HUDEP-2 (cell line): ENCODE measurements around the gene IFITM2.
A peak's percentile ranks its signal among the peaks of the same experiment; 100 is the strongest.
"Not testable (repeated sequence)": the region's sequence is repeated elsewhere in the genome, so short reads cannot be mapped to it uniquely, and the experiment has no call there.

Experiments
- DNase-seq, 76 experiments: peaks; one replicate each; lab custom pipeline; 2025; ENCODE audit not compliant: unreplicated experiment in 76 of 76; lab: John Stamatoyannopoulos, UW

The IFITM2 gene

DNA sequence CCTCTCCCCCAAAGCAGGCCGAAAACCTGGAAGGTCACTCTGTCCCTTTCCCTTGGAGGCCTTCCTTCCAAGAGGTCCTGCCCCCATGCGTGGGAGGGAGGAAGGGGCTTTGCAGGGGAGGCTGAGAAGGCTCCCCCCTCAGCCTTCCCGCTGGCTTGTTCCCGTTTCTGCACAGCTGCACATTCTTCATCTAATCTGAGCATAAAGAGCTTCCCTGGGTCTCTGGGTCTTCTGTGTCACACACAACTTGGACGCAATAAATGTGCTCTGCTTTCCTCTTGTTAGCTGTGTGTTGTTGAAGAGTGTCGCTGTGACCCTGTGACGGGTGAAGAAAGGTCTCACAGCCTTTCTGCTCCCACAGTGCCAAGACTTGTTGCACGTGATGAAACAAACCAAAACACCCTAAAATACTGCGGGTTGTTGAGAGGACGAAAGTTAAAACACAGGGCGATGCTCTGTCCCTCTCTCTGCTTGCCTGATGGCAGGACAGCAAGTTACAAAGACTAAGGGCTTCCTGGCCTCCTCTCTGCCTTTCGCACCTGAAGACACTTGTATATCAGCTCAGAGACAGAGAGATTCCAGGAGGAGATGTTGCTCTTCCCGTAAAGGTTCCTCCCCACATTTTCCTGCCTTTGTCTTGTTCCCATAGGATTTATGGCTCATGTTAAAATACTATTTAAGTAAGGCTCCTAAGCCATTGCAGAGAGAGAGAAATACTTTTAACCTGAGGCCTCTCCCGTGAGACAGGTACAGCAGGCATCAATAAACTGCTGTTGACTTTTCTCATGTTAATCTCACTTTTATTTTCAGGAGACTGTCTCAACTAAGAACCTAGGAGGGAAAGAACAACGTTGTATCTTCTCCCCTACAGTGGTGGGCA, 28.4 kb downstream of the IFITM2 start:
- DNase-seq: no peak

DNA sequence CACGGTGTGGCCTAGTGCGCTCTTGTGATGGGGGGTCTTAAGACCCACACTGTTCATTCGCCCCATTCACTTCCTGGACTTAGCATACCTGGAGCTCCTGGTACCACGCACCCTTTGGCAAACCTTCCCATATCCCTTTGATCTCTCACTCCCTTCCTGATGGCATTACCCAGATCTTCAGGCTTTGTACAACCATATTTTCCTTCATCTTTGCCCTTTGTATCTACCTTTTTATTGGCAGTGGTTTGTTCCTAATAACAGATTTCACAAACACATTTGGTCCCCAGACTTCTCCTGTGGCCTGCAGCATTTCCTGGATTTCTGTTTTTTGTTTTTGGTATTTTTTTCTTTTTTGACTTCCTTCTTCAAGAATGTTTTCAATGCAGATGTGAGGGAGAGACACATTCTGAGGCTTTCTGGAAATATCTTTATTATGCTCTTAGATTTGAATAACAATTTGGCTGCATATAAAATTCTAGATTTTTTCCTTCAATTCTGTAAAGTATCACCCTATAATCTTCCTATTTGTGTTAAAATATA, 29.1 kb downstream of the IFITM2 start:
- DNase-seq: no peak

DNA sequence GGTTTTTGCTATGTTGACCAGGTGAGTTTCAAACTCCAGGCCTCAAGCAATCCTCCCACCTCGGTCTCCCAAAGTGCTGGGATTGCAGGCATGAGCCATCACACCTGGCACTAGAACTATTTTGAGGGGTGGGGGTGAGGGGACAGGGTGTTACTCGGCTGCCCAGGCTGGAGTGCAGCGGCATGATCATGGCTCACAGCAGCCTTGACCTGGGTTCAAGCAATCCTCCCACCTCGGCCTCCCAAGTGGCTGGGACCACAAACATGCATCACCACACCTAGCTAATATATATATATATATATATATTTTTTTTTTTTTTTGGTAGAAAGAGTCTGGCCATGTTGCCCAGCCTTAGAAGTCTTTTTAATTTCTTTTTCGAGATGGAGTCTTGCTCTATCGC, 30.1 kb downstream of the IFITM2 start:
- no peak for DNase-seq

DNA sequence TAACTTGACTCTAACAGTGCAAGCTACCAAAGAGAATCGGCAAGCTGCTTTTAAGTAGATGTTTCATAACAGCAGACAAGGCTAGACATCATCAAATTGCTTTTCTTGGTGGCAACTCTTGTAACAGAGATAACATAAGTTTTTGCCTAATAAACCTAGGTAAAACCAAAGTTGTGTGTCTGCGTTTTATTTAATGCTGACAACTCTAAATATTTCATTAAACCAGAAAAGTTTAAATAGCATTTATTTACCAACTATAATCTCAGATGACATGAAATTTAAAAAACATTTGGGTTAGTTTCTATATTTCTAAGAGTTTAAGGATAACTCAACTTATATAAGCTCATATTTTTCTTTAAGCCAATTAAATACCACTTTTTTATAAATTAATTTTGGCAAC, 32.3 kb downstream of the IFITM2 start:
- no peak for DNase-seq

DNA sequence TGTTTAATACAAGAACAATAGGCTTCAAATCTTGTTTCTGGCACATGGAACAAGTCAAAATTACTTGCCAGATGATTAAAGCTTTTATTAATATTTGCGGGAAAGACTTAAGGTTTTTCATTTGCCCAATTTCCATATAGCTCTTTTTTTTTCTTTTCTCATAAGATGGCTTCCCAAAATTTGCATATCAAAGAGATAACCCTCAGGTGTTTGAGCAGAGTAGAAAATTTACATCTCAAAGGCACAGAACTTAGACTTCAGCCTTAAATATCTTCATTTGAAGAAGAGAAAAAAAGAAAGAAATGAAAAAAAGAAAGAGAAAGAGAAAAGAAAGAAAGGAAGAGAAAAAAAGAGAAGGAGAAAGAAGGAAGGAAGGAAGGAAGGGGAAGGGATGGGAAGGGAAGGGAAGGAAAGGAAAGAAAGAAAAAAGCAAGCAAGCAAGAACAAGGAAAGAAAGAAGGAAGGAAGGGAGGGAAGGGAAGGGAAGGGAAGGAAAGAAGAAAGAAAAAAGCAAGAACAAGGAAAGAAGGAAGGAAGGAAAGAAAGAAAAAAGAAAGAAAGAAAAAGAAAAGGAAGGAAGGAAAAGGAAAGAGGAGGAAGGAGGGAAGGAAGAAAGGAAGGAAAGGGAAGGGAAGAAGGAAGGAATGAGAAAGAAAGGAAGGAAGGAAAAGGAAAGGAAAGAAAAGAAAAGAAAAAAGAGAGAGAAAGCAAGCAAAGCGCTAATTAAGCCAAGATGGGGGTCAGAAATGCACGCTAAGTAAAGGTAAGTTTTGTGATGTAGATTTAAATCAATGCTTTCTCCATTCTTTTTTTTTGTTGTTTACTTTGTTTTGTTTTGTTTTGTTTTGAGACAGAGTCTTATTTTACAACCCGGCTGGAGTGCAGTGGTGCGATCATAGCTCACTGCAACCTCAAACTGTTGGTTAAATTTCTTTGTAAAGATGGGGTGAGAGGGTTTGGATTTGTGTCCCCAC, 33.2 kb downstream of the IFITM2 start:
- DNase-seq: no peak

DNA sequence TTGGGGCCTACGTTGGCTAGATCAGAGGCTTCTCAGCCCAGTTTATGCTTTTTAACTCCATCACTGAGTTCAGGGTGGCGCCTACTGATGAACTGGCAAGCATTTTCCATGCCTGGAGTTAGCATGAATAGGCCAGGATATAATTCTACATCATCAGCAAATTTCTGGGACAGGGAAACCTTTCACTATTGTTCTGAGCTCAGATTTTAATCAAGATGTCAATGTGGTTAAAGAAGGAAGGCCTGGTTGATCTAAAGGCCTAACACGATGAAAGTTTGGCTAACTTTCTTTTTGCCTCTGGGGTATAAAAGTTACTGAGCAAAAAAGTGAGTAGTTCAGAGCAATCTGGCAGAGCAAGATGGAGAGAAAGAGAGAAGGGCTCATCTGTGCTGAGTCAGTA, 34.7 kb downstream of the IFITM2 start:
- no peak for DNase-seq

DNA sequence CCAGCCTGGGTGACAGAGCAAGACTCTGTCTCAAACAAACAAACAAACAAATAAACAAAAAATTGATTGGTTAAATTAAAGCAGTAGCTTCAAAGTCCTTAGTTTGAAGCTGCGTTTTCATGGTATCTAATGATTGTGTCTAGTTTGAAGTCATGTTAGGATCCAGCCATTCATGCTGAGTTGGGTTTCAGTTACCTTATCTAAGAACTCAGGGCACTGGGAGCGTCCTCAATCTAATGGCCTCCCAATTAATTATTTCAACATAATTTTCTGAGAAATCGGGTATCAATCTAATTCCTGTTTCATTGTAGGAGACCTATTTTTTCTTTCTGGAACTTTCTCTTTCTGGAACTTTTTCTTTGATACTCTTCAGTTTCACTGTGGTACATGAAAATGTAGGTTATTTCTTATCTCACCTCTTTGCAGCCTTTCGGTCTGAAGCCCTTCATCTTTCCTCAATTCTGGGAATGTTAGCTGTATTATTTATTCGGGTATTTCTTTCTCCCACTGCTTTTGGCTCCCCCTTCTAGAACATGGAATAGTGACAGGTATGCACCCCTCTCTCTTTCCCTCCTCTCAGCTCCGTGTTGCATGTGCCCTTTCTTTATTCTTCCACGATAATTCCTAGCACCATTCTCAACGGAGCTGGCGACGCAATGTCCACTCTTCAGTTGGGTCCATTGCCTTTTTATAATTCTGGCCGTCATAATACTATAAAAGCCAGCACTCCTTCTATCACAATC, 37.4 kb downstream of the IFITM2 start:
- no peak for DNase-seq

DNA sequence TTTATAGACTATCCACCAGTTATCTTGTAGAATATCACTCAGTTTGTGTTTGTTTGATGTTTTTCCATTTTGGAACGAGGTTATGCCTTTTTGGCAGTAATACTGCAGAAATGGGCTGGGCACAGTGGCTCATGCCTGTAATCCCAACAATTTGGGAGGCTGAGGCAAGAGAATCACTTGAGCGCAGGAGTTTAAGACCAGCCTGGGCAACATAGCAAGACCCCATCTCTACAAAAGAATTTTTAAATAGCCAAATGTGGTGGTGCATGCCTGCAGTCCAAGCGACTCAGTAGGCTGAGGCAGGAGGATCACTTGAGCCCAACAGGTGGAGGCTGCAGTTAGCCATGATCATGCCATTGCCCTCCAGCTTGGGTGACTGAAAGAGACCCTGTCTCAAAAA, 38.9 kb downstream of the IFITM2 start:
- no peak for DNase-seq

DNA sequence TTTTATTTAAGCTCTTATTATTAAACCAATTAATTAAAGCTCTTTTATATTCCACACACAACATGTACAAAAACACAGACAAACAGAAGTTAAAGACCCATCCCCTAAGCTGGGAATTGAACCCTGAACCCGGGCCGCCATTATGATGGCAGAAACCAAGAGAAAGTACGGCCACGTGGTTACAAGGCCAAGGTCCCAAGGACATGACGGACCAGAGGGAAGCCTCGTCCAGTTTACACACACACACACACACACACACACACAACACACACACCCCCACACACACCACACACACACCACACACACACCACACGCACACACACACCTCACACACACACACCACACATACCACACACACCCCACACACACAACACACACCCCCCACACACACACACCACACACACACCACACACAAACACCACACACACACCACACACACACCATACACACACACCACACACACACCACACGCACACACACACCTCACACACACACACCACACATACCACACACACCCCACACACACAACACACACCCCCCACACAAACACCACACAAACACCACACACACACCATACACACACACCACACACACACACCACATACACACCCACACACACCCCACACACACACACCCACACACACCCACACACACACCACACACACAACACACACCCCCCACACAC, 41.8 kb downstream of the IFITM2 start:
- DNase-seq: not testable (repeated sequence)

DNA sequence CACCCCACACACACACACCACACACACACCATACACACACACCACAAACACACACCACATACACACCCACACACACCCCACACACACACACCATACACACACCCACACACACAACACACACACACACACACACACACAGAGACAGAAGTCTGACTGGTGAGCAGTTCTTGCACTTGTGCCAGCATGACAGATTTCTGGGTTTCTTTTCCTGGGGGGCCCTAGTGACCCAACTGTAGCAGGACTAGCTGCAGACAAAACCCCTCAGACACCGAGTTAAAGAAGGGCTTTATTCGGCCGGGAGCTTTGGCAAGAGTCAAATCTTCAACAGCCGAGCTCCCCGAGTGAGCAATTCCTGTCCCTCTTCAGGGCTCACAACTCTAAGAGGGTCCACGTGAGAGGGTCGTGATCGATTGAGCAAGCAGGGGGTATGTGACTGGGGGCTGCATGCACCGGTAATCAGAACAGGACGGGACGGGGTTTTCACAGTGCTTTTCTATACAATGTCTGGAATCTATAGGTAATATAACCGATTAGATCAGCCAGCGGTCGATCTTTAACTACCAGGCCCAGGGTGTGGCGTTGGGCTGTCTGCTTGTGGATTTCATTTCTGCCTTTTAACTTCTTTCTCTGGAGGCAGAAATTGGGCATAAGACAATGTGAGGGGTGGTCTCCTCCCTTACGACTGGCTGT, 42.6 kb downstream of the IFITM2 start:
- DNase-seq: peak in 16 of 76 experiments; percentile 39 to 76 (median 52)

DNA sequence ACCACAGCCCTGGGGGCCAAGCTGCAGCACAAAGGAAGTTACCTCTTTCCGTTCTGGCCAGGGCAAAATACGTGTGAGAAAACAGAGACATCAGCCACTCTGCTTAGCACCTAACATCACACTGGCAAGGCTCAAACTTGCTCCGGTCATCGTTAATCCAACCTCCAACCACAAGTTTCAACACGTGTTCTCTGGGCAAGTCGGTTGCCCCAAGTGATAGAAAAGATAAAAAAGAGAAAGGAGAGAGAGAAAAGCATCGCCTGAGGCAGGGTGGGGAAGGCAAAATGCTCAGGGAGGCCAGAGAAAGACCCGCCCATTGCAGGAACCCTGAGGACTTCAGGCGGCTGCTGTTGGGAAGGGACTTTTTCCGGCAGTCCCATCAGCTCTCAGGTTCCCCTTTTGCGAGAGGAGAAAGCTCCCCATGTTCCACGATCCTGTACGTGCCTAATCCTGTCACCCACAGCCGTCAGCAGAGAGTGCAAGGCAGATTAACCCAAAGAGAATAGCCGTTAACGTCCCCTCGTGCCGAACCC, 43.2 kb downstream of the IFITM2 start:
- peak in 72 of 76 experiments; percentile 32 to 92 (median 68) for DNase-seq

DNA sequence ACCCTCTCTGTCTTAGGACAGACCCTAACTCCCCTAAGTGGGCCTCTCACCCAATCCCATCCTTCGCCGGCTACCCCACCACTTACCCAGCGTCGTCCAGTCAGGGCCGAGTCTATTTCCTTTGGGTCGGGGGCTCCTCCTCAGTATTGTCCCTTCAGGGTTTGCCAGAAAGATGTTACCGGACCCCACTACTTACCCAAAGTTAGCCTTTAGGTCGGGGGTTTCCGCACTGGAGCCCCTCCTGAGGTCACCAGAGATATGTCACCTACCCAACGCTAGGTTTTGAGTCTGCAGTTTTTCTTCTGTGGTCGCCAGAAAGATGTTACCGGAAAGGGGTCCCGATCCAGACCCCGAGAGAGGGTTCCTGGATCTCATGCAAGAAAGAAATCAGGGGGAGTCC, 43.8 kb downstream of the IFITM2 start:
- no peak for DNase-seq

DNA sequence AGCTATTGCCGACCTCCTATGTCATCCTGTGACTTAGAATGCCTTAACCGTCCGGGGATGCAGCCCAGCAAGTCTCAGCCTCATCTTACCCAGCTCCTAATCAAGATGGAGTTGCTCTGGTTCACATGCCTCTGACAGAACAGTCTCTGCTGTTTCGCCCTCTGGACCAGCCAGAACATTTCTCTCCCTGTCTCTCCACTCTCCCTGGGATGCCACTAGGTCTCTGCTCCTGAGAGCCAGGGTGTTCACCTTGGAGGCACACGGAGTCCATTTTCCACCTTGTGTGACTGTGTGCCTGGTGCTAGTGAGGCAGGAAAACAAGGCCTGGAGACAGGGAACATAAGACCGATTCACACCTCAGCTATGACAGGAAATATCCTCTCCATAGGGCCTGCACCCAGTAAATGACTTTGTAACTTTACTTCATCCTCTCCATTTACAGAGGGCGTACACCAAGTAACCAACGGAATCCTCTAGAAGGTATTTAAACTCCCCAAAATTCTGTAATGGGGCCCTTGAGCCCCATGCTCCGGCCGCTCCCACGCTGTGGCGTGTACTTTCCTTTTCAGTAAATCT, 44.9 kb downstream of the IFITM2 start:
- no peak for DNase-seq

DNA sequence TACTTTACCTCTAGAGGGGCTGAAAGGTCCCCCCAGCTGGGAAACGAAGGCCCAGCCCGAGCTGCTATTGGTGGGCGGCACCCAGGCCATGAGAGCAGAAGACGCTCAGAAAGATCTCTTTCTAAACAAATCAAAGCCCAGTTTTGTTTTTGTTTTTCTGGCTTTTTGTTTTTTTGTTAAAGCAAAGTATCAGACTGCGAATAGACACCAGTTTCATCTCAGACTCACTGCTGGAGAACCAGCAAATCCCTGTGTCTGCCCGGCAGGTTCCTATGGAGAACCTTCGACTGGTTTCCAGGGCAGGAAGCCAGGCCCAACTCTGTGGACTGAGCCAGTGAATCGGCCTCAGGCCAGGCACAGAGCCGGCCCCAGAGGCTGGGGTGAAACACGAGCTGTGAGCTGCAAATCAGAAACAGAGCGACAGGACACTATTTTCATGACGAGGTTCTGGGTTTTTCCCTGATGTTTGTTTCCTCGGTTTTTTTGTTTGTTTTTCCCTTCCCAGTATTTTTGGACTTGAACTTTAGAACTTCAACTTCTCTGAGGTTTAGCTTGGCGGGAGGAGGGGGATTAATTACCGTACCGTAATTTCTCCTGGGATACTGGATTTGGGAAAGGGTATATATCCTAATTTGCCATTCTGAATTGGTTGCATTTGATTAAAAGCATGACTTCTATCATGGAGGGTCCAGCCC, 45.7 kb downstream of the IFITM2 start:
- peak in 42 of 76 experiments; percentile 1 to 65 (median 30) for DNase-seq

DNA sequence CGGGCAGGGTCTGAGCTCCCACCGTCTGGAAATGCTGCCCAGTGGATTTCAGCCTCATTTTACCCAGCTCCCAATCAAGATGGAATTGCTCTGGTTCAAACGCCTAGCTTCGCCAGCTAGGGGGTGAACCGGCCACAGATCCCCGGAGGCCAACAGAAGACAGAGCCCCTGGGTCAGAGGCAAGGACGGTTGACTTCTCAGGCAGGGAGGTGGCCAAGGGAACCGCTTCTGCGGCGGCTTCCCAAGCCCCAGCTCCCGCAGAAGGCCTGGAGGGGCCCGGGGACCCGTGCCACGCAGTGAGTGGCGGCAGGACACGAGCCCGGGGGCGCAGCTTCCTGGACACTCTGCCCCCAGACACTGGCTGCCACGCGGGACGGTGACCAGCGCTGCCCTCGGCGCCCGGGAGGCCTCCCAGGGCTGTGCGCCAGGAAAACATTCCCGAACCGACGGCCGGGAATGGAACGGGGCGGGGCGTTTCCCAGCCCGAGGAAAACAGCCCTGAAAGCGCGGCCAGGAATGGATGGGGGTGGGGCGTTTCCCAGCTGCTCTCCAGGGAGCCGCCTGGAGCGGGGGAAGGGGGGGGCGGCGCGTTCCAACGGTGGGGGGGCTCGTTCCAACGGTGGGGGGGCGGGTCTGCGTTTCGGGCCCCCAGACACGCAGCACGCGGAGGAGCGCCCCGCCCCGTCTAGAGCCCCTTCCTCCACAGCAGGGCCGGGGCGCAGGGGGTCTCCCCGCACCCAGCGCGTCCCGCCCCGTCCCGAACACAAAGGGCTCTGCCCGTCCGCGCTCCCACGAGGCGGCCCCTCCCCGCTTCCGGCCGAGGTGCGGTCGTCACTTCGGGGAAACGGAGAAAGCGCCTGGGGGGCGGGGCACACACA, 48.2 kb downstream of the IFITM2 start:
- peak in 16 of 76 experiments; percentile 9 to 47 (median 20) for DNase-seq

DNA sequence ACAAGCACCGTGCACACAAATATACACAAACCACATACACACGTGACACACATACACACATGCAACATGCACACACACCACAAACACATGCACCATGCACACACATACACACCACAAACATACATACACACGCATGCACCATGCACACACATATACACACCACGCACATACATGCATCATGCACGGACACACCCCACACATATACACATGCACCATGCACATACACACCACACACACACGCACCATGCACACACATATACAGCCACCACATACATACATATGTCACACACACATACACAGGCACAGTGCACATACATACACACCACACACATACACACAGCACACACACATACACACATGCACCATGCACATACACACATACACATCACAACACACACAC, 49.0 kb downstream of the IFITM2 start:
- no peak for DNase-seq

DNA sequence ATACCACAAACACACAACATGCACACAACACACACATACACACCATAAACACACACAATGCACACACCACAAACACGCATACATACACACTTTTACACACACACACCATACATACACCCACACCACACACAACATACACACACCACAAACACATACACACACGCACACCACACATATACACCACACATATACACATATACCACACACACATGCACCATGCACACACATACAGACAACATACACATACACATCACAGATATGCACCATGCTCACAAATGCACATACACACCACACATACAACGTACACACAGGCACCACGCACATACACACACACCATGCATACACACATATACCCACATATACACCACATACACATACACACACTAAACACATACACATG, 50.0 kb downstream of the IFITM2 start:
- DNase-seq: no peak
